Stimulated activated CD4-positive, alpha-beta T cell treated with anti-CD3 and anti-CD28 coated beads, Interleukin-1b, Interleukin-23, amount 100 ng/mL, for 1 hour (primary cell): Measurements from ENCODE around the gene ZSWIM3.
A peak's percentile ranks its signal among the peaks of the same experiment; 100 is the strongest.

ENCODE experiments used
- DNase-seq, 2 donors: peaks; one replicate each; pipeline ENCODE4 v3.0.0-alpha.2; 2020; ENCODE audit warnings: low read depth in 2 of 2

Gene ZSWIM3

GRCh38 chr20:45833030-45833882 is 24.2 kb upstream of the ZSWIM3 start, which contains the start of gene SNX21:
TSS of gene SNX21 (plus strand) at chr20:45833799. CDS start at chr20:45833920, 121 bp downstream.
- DNase-seq = no peak

- DNase-seq = peak in 1 of 2 donors; percentile 27
Observed at GRCh38 chr20:45833883-45834796, 23.3 kb upstream of the ZSWIM3 start.

- DNase-seq = no peak
Observed at GRCh38 chr20:45834797-45835161, 22.6 kb upstream of the ZSWIM3 start.

GRCh38 chr20:45835329-45835765 is 22.1 kb upstream of the ZSWIM3 start:
- no peak for DNase-seq

- DNase-seq = no peak
Observed at GRCh38 chr20:45835825-45836224, 21.6 kb upstream of the ZSWIM3 start.

GRCh38 chr20:45836841-45837240 is 20.6 kb upstream of the ZSWIM3 start:
- no peak for DNase-seq

GRCh38 chr20:45840700-45841198 is 16.7 kb upstream of the ZSWIM3 start:
- DNase-seq = no peak

GRCh38 chr20:45841407-45842129 is 15.8 kb upstream of the ZSWIM3 start:
- DNase-seq = no peak

- DNase-seq = no peak
Observed at GRCh38 chr20:45842169-45842812, 15.1 kb upstream of the ZSWIM3 start.

- DNase-seq = no peak
Observed at GRCh38 chr20:45843506-45843905, 13.9 kb upstream of the ZSWIM3 start.

GRCh38 chr20:45845452-45845851 is 12.0 kb upstream of the ZSWIM3 start:
- DNase-seq = no peak

- no peak for DNase-seq
Observed at GRCh38 chr20:45848421-45848820, 9.0 kb upstream of the ZSWIM3 start.

- DNase-seq = no peak
Observed at GRCh38 chr20:45848969-45849582, 8.3 kb upstream of the ZSWIM3 start.

GRCh38 chr20:45850238-45850637 is 7.2 kb upstream of the ZSWIM3 start:
- DNase-seq = no peak

- no peak for DNase-seq
Observed at GRCh38 chr20:45850926-45851325, 6.5 kb upstream of the ZSWIM3 start.

GRCh38 chr20:45851501-45851900 is 5.9 kb upstream of the ZSWIM3 start:
- DNase-seq = no peak

GRCh38 chr20:45852326-45852725 is 5.1 kb upstream of the ZSWIM3 start:
- DNase-seq = no peak

- DNase-seq = no peak
Observed at GRCh38 chr20:45853484-45853883, 3.9 kb upstream of the ZSWIM3 start.

- DNase-seq = no peak
Observed at GRCh38 chr20:45857882-45858216, 435 bp downstream of the ZSWIM3 start.

- no peak for DNase-seq
Observed at GRCh38 chr20:45859916-45860315, 2.5 kb downstream of the ZSWIM3 start.
